GF-D8 (cell line): ENCODE measurements around the gene GMDS.
"Not testable (repeated sequence)": the region's sequence is repeated elsewhere in the genome, so short reads cannot be mapped to it uniquely, and the experiment has no call there.

ENCODE experiments used
- DNase-seq: peaks from one replicate; lab custom pipeline; 2025; lab: John Stamatoyannopoulos, UW

The GMDS gene

GRCh38 chr6:1708820-1709219 is 536.6 kb downstream of the GMDS start:
- no peak for DNase-seq

DNA sequence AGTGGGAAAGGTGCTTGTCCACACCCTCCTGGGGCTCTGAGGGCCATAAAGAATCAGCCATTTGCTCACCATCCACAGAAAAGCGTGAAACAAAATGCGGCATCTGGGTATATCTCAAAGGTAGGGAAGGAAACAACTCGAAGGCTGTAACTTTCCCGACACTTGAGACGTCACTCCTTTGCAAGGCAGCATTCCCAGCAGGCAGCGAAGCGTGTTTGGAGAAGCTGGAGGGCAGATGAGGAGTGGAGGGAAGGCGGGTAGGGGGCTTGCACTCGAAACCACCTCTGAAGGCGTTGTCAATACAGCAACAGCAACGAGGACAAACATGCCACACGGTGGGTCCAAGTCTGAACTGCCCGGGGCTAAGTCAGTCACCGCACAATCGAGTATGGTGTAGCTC is 537.3 kb downstream of the GMDS start:
- no peak for DNase-seq

GRCh38 chr6:1705630-1706029 is 539.8 kb downstream of the GMDS start:
- no peak for DNase-seq

GRCh38 chr6:1705183-1705582 is 540.2 kb downstream of the GMDS start:
- DNase-seq = no peak

DNA sequence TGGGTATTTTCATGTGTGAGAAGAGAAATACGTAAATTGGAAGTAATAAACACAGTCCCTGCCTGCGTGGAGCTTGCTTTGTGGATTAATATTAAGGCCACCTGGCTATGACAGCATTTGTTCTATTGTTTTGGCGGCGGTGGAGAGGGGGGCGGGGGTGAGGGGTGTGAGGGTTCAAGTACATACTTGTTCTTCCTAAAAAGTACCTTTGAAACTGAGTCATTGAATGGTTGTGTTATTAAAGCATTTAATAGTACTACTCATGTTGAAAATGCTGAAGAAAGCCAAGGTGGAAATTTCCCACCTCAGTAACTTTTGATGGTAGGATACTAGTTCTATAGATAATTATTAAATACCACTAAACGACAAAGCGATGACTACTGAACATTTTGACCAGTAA is 540.7 kb downstream of the GMDS start:
- no peak for DNase-seq

- no peak for DNase-seq
These were observed 541.5 kb downstream of the GMDS start for GRCh38 chr6:1703923-1704322.

- no peak for DNase-seq
These were observed 542.1 kb downstream of the GMDS start for GRCh38 chr6:1703091-1703855.

DNA sequence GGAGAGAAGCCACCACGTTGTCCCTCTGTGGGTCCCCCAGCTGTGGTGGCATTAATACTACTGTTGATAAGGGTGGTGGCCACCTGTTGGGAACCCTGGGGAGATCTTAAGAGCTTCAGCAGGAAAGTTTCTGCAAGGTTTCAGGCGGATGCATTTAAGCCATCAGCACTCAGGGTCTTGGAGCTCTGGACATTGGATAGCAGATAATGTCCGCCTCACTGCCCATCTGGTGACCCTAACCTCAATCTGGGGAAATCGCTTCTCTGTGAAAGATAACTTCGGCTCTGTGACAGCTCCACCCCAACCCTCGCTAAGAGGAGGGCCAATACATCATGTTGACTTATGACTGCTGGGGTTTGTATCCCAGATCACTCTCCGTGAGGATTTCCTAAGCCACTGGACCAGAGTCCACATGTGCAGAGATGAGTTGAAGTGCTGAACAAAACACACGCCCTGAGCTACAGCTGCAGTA is 542.8 kb downstream of the GMDS start:
- DNase-seq = no peak

GRCh38 chr6:1701668-1702353 is 543.6 kb downstream of the GMDS start:
- no peak for DNase-seq

- no peak for DNase-seq
These were observed 545.0 kb downstream of the GMDS start for GRCh38 chr6:1700278-1700967.

DNA sequence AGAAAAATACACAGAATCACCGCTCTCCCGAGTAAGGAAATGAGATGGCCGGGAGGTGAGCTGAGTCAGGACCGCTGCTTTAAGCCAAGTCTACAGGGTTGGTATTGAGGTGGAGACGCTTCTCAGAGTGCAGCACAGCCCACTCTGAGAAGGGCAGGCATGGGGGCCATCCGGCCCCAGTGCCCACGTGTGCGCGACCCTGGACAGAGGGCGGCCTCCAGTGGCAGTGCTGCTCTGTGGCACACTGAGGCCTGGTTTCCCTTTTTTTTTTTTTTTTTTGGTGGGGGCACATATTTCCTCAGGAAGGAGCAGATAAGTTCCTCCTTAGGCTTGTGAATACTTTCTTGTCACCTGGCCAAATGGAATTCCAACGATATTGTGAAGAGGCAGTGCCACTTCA is 546.9 kb downstream of the GMDS start:
- no peak for DNase-seq

- DNase-seq = no peak
These were observed 547.6 kb downstream of the GMDS start for GRCh38 chr6:1697688-1698351.

DNA sequence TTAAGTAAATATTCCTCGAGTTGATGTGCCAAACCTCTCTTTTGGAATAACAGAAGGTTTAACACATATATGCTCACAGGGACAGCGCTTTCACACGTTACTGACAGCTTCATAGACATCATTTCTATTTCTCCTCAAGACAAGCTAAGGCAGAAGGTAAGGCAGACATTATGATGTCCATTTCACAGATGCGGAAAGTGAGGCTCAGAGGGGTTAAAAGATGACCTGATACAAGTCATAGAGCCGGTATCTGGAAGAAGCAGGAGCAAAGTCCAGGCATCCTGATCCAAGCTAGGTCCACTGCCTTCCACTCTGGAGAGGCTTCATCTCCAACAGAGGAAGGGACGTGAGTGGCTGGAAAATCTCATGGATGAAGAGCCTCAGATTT is 548.9 kb downstream of the GMDS start:
- no peak for DNase-seq

- no peak for DNase-seq
These were observed 549.6 kb downstream of the GMDS start for GRCh38 chr6:1695546-1696462.

DNA sequence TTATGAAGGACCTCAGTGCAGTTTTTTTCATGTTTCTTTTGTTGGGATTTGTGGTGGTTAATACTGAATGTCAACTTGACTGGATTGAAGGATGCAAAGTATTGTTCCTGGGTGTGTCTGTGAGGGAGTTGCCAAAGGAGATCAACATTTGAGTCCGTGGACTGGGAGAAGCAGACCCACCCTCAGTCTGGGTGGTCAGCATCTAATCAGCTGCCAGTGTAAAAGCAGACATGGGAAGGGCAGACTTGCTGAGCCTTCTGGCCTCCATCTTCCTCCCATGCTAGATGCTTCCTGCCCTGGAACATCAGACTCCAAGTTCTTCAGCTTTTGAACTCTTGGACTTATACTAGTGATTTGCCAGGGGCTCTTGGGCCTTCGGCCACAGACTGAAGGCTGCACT is 553.6 kb downstream of the GMDS start:
- DNase-seq = not testable (repeated sequence)

DNA sequence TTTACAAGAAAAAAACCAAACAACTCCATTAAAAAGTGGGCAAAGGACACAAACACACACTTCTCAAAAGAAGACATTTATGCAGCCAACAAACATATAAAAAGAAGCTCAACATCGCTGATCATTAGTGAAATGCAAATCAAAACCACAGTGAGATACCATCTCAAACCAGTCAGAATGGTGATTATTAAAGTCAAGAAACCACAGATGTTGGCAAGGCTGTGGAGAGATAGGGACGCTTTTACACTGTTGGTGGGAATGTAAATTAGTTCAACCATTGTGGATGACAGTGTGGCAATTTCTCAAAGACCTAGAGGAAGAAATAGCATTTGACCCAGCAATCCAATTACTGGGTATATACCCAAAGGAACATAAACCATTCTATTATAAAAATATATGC is 554.7 kb downstream of the GMDS start:
- DNase-seq = not testable (repeated sequence)

- DNase-seq = no peak
These were observed 556.3 kb downstream of the GMDS start for GRCh38 chr6:1689141-1689540.

- DNase-seq = no peak
These were observed 557.0 kb downstream of the GMDS start for GRCh38 chr6:1688396-1688795.

DNA sequence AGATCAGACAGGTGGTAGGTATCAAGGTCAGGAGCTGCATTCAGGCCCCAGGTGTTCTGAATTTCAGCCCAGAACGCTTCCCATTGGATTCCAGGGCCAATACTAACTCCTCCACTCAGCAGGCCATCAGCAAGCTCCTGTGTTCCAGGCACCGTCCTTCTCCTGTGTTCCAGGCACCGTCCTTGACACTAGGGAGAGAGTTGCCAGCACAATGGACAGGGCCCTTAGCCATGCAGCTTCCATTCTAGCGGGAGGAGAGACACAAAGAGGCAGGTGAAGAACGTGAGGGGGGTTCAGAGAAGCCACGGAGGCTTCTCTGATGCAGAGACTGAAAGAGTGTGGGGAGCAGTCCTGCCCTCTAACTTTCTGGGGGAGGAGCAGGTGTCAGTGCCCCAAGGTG is 558.0 kb downstream of the GMDS start:
- no peak for DNase-seq

GRCh38 chr6:1686117-1687098 is 559.0 kb downstream of the GMDS start:
- no peak for DNase-seq
